B cell (primary cell): ENCODE data around the gene TFPT. TPM values are rescaled to one million over a fixed set of nuclear protein-coding genes. Genes with fewer than 3 reads are reported as not detected.

ENCODE experiments used
- ATAC-seq: fragments of 200-7000 bp; cut with Tn5 transposase; one replicate; pipeline ENCODE4 v1.10.0; 2021; ENCODE audit warnings: low read depth, mild to moderate bottlenecking, moderate number of reproducible peaks, moderate library complexity
- CTCF ChIA-PET: fragments of 350-600 bp; sonication (Branson Sonifier 250); formaldehyde crosslinking; loops from one replicate; lab custom pipeline; 2021; ENCODE audit warnings: antibody characterized with exemption, inconsistent platforms; lab: Charles Lee
- POLR2A ChIA-PET: fragments of 350-600 bp; sonication (Branson Sonifier 250); formaldehyde crosslinking; loops from one replicate; lab custom pipeline; 2021; ENCODE audit warnings: antibody characterized with exemption; lab: Charles Lee
- DNase-seq: peaks from one replicate; pipeline ENCODE4 v3.0.0; 2013
- H2AFZ ChIP-seq: 2 replicates; pipeline ENCODE4 v1.6.1; 2012; ENCODE audit warnings: mild to moderate bottlenecking, low read depth, low read length; ENCODE audit not compliant: insufficient read depth, poor library complexity, severe bottlenecking
- H3K27ac ChIP-seq, 2 donors: 1 replicate in 1 of 2; 2 replicates in 1 of 2; pipeline ENCODE4 v1.5.1; 2012 to 2013; ENCODE audit warnings: low read length in 2 of 2, mild to moderate bottlenecking in 2 of 2, moderate library complexity in 1 of 2
- H3K27me3 ChIP-seq, 4 experiments: fragments of 200-600 bp in 1 of 4; sonication (generic) in 1 of 4; replicated peaks in 1 of 4; 1 replicate in 2 of 4; 2 replicates in 2 of 4; pipeline versions ENCODE4 v1.6.1 to v1.7.0; 2013 to 2016; ENCODE audit warnings: low read length in 3 of 4, mild to moderate bottlenecking in 2 of 4, mixed read lengths in 1 of 4, moderate library complexity in 1 of 4; ENCODE audit not compliant: insufficient read depth in 4 of 4, control insufficient read depth in 3 of 4; ENCODE audit errors: control extremely low read depth in 1 of 4
- H3K36me3 ChIP-seq, 2 experiments: replicated peaks in 1 of 2; 1 replicate in 1 of 2; 2 replicates in 1 of 2; pipeline versions ENCODE4 v1.6.1 to v1.7.1; 2013; ENCODE audit warnings: low read length in 1 of 2; ENCODE audit not compliant: insufficient read depth in 2 of 2, control insufficient read depth in 1 of 2; ENCODE audit errors: control extremely low read depth in 1 of 2, extremely low read depth in 1 of 2
- H3K4me1 ChIP-seq, 2 donors: fragments of 200-600 bp in 1 of 2; sonication (generic) in 1 of 2; 1 replicate in 1 of 2; 2 replicates in 1 of 2; pipeline versions ENCODE4 v1.5.1 to v1.6.1; 2013 to 2017; ENCODE audit warnings: low read length in 2 of 2; ENCODE audit not compliant: control insufficient read depth in 2 of 2, insufficient read depth in 2 of 2
- H3K4me2 ChIP-seq: replicated peaks from 2 replicates; pipeline ENCODE3; 2012; ENCODE audit warnings: mild to moderate bottlenecking, low read depth, low read length; ENCODE audit not compliant: poor library complexity, severe bottlenecking
- H3K4me3 ChIP-seq, 5 experiments: fragments of 200-600 bp in 1 of 5; sonication (generic) in 1 of 5; 1 replicate in 3 of 5; 2 replicates in 2 of 5; pipeline versions ENCODE4 v1.5.1 to v1.7.0; 2011 to 2016; ENCODE audit warnings: low read length in 4 of 5, mild to moderate bottlenecking in 4 of 5, low read depth in 2 of 5, control low read depth in 1 of 5, moderate library complexity in 1 of 5; ENCODE audit not compliant: insufficient read depth in 1 of 5; ENCODE audit errors: control extremely low read depth in 1 of 5, extremely low read depth in 1 of 5
- H3K79me2 ChIP-seq: fragments of 200-600 bp; sonication (generic); one replicate; pipeline ENCODE4 v1.6.0; 2016; ENCODE audit warnings: low read length; ENCODE audit not compliant: control insufficient read depth, insufficient read depth
- H3K9ac ChIP-seq: fragments of 200-600 bp; sonication (generic); 2 replicates; pipeline ENCODE4 v1.6.1; 2017; ENCODE audit warnings: mild to moderate bottlenecking, low read length, moderate library complexity
- H3K9me3 ChIP-seq, 3 donors: one replicate each; pipeline versions ENCODE4 v1.6.1 to v1.7.1; 2013; ENCODE audit warnings: low read length in 2 of 3; ENCODE audit not compliant: control insufficient read depth in 2 of 3, insufficient read depth in 1 of 3; ENCODE audit errors: control extremely low read depth in 1 of 3
- H4K20me1 ChIP-seq: 2 replicates; pipeline ENCODE4 v1.6.0; 2012; ENCODE audit warnings: mild to moderate bottlenecking, low read length; ENCODE audit not compliant: insufficient read depth, control insufficient read depth, poor library complexity, severe bottlenecking
- H3K27ac Mint-ChIP-seq: one replicate; pipeline ENCODE4 v1.8.0; 2021; ENCODE audit warnings: mixed read lengths
- H3K27me3 Mint-ChIP-seq: one replicate; pipeline ENCODE4 v1.8.0; 2021; ENCODE audit warnings: mixed read lengths
- H3K4me1 Mint-ChIP-seq: one replicate; pipeline ENCODE4 v1.8.0; 2021; ENCODE audit warnings: mixed read lengths
- H3K4me3 Mint-ChIP-seq: one replicate; pipeline ENCODE4 v1.8.0; 2021; ENCODE audit warnings: mixed read lengths
- H3K9me3 Mint-ChIP-seq: one replicate; pipeline ENCODE4 v1.8.0; 2022; ENCODE audit warnings: mixed read lengths; ENCODE audit not compliant: insufficient read depth
- EZH2 ChIP-seq: IDR thresholded peaks from 2 replicates; pipeline ENCODE4 v1.6.1; 2012; ENCODE audit warnings: borderline replicate concordance, low read depth, mild to moderate bottlenecking, moderate library complexity, low read length; ENCODE audit not compliant: insufficient read depth, poor library complexity, severe bottlenecking
- WGBS: methylation state at CpG from one replicate; pipeline ENCODE4 v1.1.5; 2013; ENCODE audit warnings: missing lambda C conversion rate; ENCODE audit not compliant: insufficient coverage; 5-methylcytosine and 5-hydroxymethylcytosine counted together
- intact Hi-C: fragments of 100-400 bp; cut with micrococcal nuclease; formaldehyde crosslinking; loops from one replicate; pipeline ENCODE4 v1.10.0; 2022
- polyA plus RNA-seq: library from polyadenylated mRNA; depleted of rRNA; stranded (reverse); fragments of >200 nt; gene quantifications from 2 replicates; pipeline ENCODE4 v1.2.3, GENCODE V29; 2012
- total RNA-seq, 2 donors: library from RNA; stranded (reverse); fragments of 120-200 nt in 1 of 2; gene quantifications; 1 replicate in 1 of 2; 2 replicates in 1 of 2; pipeline versions ENCODE4 v1.2.3 to v1.2.4, GENCODE V29; 2013 to 2022
- TF ChIP-seq, protein P1 (sequence below): fragments of 200-600 bp; IDR thresholded peaks from one replicate; pipeline ENCODE4 v1.8.0; 2022; ENCODE audit warnings: antibody characterized with exemption, mild to moderate bottlenecking

TFPT gene
- total and polyA plus RNA-seq, 2 donors (not counting 1 experiment from before 2014, with no cell fraction given), result 8.4 to 12.7 TPM

DNA sequence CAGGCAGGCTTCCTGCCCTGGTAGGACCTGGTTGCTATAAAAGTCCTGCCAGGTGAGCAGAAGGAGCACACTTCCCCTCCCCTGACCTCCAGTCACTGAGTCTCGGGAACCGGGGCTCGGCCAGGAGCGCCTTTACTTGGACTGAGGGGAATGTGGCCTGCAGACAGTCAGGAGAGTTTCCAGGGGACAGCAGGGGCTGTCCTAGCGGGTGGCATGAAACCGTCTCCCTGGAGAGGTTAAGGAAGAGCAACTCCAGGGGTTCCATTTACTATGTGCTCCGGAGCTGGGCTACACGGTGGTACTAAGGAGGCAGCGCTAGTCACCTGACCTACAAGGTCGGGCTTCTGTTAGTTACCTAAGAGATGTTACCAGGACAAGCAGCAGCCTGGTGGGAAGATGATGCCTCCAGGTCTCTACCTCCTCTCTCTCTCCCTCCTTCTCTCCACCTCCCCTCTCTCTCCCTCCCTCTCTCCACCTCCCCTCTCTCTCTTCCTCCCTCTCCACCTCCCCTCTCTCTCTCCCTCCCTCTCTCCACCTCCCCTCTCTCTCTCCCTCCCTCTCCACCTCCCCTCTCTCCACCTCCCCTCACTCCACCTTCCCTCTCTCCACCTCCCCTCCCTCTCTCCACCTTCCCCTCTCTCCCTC, 18.0 kb upstream of the TFPT start:
- peaks cover 16% of the 10 kb centered on the region for H3K4me1 Mint-ChIP-seq
- 78% methylated on average over 6 of the region's 10 CpGs for WGBS
- Histone ChIP-seq H3K9ac (no peak overlapping the region), H3K27ac (no peak overlapping the region), H3K4me3 (no peak overlapping the region), H3K36me3 (peaks cover 1 to 13% of the 10 kb centered on the region in 2 experiments), H3K27me3 (peaks cover 0 to 13% (median 2%) of the 10 kb centered on the region in 4 experiments), H3K79me2 (peaks cover 9% of the 10 kb centered on the region), H4K20me1 (peaks cover 6% of the 10 kb centered on the region), H3K4me1 (peaks cover 9 to 13% of the 10 kb centered on the region in 2 donors), H2AFZ (no peak overlapping the region), H3K4me2 (no peak overlapping the region), H3K9me3 (no peaks in the 10 kb centered on the region)
- no peak overlapping the region for H3K4me3 Mint-ChIP-seq
- ChIA-PET POLR2A (no interaction called here), CTCF (no interaction called here)
- H3K27ac Mint-ChIP-seq, result no peak overlapping the region
- H3K27me3 Mint-ChIP-seq, result peaks cover 4% of the 10 kb centered on the region
- TF ChIP-seq EZH2, result no peak
- TF ChIP-seq, protein P1, sequence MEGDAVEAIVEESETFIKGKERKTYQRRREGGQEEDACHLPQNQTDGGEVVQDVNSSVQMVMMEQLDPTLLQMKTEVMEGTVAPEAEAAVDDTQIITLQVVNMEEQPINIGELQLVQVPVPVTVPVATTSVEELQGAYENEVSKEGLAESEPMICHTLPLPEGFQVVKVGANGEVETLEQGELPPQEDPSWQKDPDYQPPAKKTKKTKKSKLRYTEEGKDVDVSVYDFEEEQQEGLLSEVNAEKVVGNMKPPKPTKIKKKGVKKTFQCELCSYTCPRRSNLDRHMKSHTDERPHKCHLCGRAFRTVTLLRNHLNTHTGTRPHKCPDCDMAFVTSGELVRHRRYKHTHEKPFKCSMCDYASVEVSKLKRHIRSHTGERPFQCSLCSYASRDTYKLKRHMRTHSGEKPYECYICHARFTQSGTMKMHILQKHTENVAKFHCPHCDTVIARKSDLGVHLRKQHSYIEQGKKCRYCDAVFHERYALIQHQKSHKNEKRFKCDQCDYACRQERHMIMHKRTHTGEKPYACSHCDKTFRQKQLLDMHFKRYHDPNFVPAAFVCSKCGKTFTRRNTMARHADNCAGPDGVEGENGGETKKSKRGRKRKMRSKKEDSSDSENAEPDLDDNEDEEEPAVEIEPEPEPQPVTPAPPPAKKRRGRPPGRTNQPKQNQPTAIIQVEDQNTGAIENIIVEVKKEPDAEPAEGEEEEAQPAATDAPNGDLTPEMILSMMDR, result no peak
- intact Hi-C loops, result no loop called here
- no peak for ATAC-seq
- H3K9me3 Mint-ChIP-seq, result no peaks in the 10 kb centered on the region
- peak; percentile 74 for DNase-seq

DNA sequence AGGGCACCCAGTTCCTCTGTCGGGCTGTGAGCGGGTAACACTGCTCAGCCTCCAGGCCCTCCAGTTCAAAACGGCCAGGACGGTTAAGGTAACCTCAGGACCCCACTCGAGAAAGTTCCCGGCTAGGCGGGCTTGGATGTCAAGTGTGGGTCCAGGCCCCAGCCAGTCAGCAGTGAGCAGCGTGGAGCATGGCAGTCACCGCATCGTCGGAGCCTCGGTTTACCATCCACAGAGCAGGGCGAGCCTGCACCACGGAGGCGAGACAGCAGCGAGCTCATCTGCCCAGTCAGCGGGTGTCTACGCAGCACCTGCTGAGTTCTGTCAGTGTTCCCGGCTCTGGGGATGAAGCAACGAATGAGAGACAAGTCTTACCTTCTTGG, 14.2 kb upstream of the TFPT start:
- Mint-ChIP-seq H3K27ac (no peak overlapping the region), H3K4me1 (no peaks in the 10 kb centered on the region), H3K4me3 (no peak overlapping the region), H3K27me3 (peaks cover 4% of the 10 kb centered on the region), H3K9me3 (no peaks in the 10 kb centered on the region)
- no peak overlapping the region for H2AFZ ChIP-seq
- intact Hi-C loops, result no loop called here
- peaks cover 6 to 42% of the 10 kb centered on the region in 2 experiments for H3K36me3 ChIP-seq
- H3K4me2 ChIP-seq, result no peak overlapping the region
- no peaks in the 10 kb centered on the region for H3K9me3 ChIP-seq
- H3K4me3 ChIP-seq, result no peak overlapping the region
- CTCF ChIA-PET, result no interaction called here
- no peaks in the 10 kb centered on the region for H3K4me1 ChIP-seq
- H4K20me1 ChIP-seq, result no peaks in the 10 kb centered on the region
- DNase-seq, result no peak
- no peak overlapping the region for H3K9ac ChIP-seq
- 97% methylated on average over 20 of the region's 20 CpGs for WGBS
- H3K79me2 ChIP-seq, result no peaks in the 10 kb centered on the region
- TF ChIP-seq EZH2, result no peak
- TF ChIP-seq, protein P1, result no peak
- POLR2A ChIA-PET, result no interaction called here
- no peak for ATAC-seq
- no peak overlapping the region for H3K27ac ChIP-seq
- H3K27me3 ChIP-seq, result peaks cover 0 to 5% (median under 1%) of the 10 kb centered on the region in 4 experiments
